KMS-11 (cell line): ENCODE results near the gene FAM193A.

ENCODE experiments used
- H2AFZ ChIP-seq: fragments of 200-600 bp; sonication (generic); 2 replicates; pipeline ENCODE4 v1.6.1; 2016; ENCODE audit warnings: antibody characterized with exemption, mixed run types, low read depth
- H3K27ac ChIP-seq: fragments of 200-600 bp; sonication (generic); 2 replicates; pipeline ENCODE4 v1.6.1; 2016; ENCODE audit warnings: mild to moderate bottlenecking, mixed run types
- H3K27me3 ChIP-seq: fragments of 200-600 bp; sonication (generic); 2 replicates; pipeline ENCODE4 v1.6.1; 2017; ENCODE audit warnings: mild to moderate bottlenecking, low read depth, mixed run types, moderate library complexity; ENCODE audit not compliant: insufficient read depth
- H3K36me3 ChIP-seq: fragments of 200-600 bp; sonication (generic); 2 replicates; pipeline ENCODE4 v1.6.1; 2017; ENCODE audit warnings: mild to moderate bottlenecking, mixed run types; ENCODE audit not compliant: insufficient read depth
- H3K4me1 ChIP-seq: fragments of 200-600 bp; sonication (generic); 2 replicates; pipeline ENCODE4 v1.6.1; 2016; ENCODE audit warnings: mild to moderate bottlenecking, low read depth, mixed run types; ENCODE audit not compliant: poor library complexity, severe bottlenecking
- H3K4me2 ChIP-seq: fragments of 200-600 bp; sonication (generic); 2 replicates; pipeline ENCODE4 v1.7.0; 2016; ENCODE audit warnings: mild to moderate bottlenecking, mixed run types
- H3K4me3 ChIP-seq: fragments of 200-600 bp; sonication (generic); IDR thresholded peaks from 2 replicates; pipeline ENCODE4 v1.6.1; 2017; ENCODE audit warnings: low read depth, low read length, mixed read lengths; ENCODE audit not compliant: insufficient read depth
- H3K79me2 ChIP-seq: fragments of 200-600 bp; sonication (generic); 2 replicates; pipeline ENCODE4 v1.6.1; 2016; ENCODE audit warnings: low read depth, mixed run types; ENCODE audit not compliant: insufficient read depth
- H3K9ac ChIP-seq: fragments of 200-600 bp; sonication (generic); 2 replicates; pipeline ENCODE4 v1.6.1; 2016; ENCODE audit warnings: mild to moderate bottlenecking, mixed run types
- H4K20me1 ChIP-seq: fragments of 200-600 bp; sonication (generic); 2 replicates; pipeline ENCODE4 v1.6.1; 2016; ENCODE audit warnings: mild to moderate bottlenecking, mixed run types; ENCODE audit not compliant: insufficient read depth
- CTCF ChIP-seq: fragments of 200-600 bp; sonication (generic); conservative IDR thresholded peaks from 2 replicates; pipeline ENCODE4 v1.6.1; 2017; ENCODE audit warnings: low read depth, mild to moderate bottlenecking, antibody characterized with exemption, low read length, moderate library complexity, mixed read lengths

The FAM193A gene

GRCh38 chr4:2699534-2699933 lies 163.1 kb downstream of the FAM193A start:
- peaks cover 32% of the 10 kb centered on the region for H3K4me1 ChIP-seq
- H3K79me2 ChIP-seq: no peaks in the 10 kb centered on the region
- H3K36me3 ChIP-seq: no peaks in the 10 kb centered on the region
- no peak for TF ChIP-seq CTCF
- no peak overlapping the region for H3K4me3 ChIP-seq
- H2AFZ ChIP-seq: no peak overlapping the region
- H3K27me3 ChIP-seq: no peaks in the 10 kb centered on the region
- no peak overlapping the region for H3K9ac ChIP-seq
- no peak overlapping the region for H3K27ac ChIP-seq
- H4K20me1 ChIP-seq: no peaks in the 10 kb centered on the region
- no peak overlapping the region for H3K4me2 ChIP-seq

GRCh38 chr4:2700031-2700430 lies 163.6 kb downstream of the FAM193A start:
- H4K20me1 ChIP-seq: no peaks in the 10 kb centered on the region
- H3K4me1 ChIP-seq: peaks cover 32% of the 10 kb centered on the region
- H2AFZ ChIP-seq: no peak overlapping the region
- no peak for TF ChIP-seq CTCF
- no peak overlapping the region for H3K9ac ChIP-seq
- no peak overlapping the region for H3K27ac ChIP-seq
- no peaks in the 10 kb centered on the region for H3K27me3 ChIP-seq
- H3K36me3 ChIP-seq: no peaks in the 10 kb centered on the region
- no peak overlapping the region for H3K4me2 ChIP-seq
- H3K79me2 ChIP-seq: no peaks in the 10 kb centered on the region
- no peak overlapping the region for H3K4me3 ChIP-seq

- H4K20me1 ChIP-seq: no peaks in the 10 kb centered on the region
Measured at GRCh38 chr4:2702361-2702760, 165.9 kb downstream of the FAM193A start.

GRCh38 chr4:2702770-2703169 lies 166.3 kb downstream of the FAM193A start:
- H2AFZ ChIP-seq: no peak overlapping the region
- H3K79me2 ChIP-seq: no peaks in the 10 kb centered on the region
- peaks cover 5% of the 10 kb centered on the region for H3K4me1 ChIP-seq
- H3K27me3 ChIP-seq: no peaks in the 10 kb centered on the region
- no peaks in the 10 kb centered on the region for H3K36me3 ChIP-seq
- H3K9ac ChIP-seq: no peak overlapping the region
- H4K20me1 ChIP-seq: no peaks in the 10 kb centered on the region
- H3K4me2 ChIP-seq: no peak overlapping the region
- no peak overlapping the region for H3K27ac ChIP-seq
- no peak overlapping the region for H3K4me3 ChIP-seq
- TF ChIP-seq CTCF: no peak

More at GRCh38 chr4:2702361-2702760, 165.9 kb downstream of the FAM193A start:
- H3K79me2 ChIP-seq: no peaks in the 10 kb centered on the region
- TF ChIP-seq CTCF: no peak
- H3K27ac ChIP-seq: no peak overlapping the region
- H2AFZ ChIP-seq: no peak overlapping the region
- no peaks in the 10 kb centered on the region for H3K27me3 ChIP-seq
- H3K4me1 ChIP-seq: peaks cover 9% of the 10 kb centered on the region
- H3K4me3 ChIP-seq: no peak overlapping the region
- H3K9ac ChIP-seq: no peak overlapping the region
- no peaks in the 10 kb centered on the region for H3K36me3 ChIP-seq
- H3K4me2 ChIP-seq: no peak overlapping the region
